ENCODE results near the gene KNTC1. TPM values are rescaled to one million over a fixed set of nuclear protein-coding genes. Genes with fewer than 3 reads are reported as not detected.
"Not testable (repeated sequence)": the region's sequence is repeated elsewhere in the genome, so short reads cannot be mapped to it uniquely, and the experiment has no call there.

The KNTC1 gene
- total RNA-seq (2014; rRNA removed; shearing (Covaris generic)) = 38.7 and 64.0 TPM in 2 replicates
- polyA plus RNA-seq (2015; cell fraction: cytosol; rRNA removed) = 27.7 and 30.2 TPM in 2 replicates
- polyA plus RNA-seq (2015; cell fraction: nucleus; rRNA removed) = 309 and 400 TPM in 2 replicates

GRCh38 chr12:122526683-122527477, at the start of gene KNTC1, which contains the start of gene RSRC2:
KNTC1 (plus strand) TSS chr12:122527249; CDS start chr12:122530064, 2,815 bp downstream.
RSRC2 (minus strand) TSS chr12:122526936; CDS start chr12:122526853, 83 bp downstream.
- peak; percentile 100 for DNase-seq (ENCODE audit: low read depth, low spot score)

GRCh38 chr12:122480753-122481152, 46.3 kb upstream of the KNTC1 start:
- in situ Hi-C loops (cut with HindIII; ENCODE audit: low pct_unique_long_range_greater_than_20kb, low sequenced_read_pairs) = no loop called here
- no peak for DNase-seq (ENCODE audit: low read depth, low spot score)

More at GRCh38 chr12:122526683-122527477, at the start of gene KNTC1, which contains the start of gene RSRC2:
- in situ Hi-C loops (cut with HindIII; ENCODE audit: low pct_unique_long_range_greater_than_20kb, low sequenced_read_pairs) = no loop called here

GRCh38 chr12:122481861-122482260, 45.2 kb upstream of the KNTC1 start:
- in situ Hi-C loops (cut with HindIII; ENCODE audit: low pct_unique_long_range_greater_than_20kb, low sequenced_read_pairs) = no loop called here
- no peak for DNase-seq (ENCODE audit: low read depth, low spot score)

GRCh38 chr12:122483969-122484368, 43.1 kb upstream of the KNTC1 start:
- in situ Hi-C loops (cut with HindIII; ENCODE audit: low pct_unique_long_range_greater_than_20kb, low sequenced_read_pairs) = no loop called here

GRCh38 chr12:122484385-122484784, 42.7 kb upstream of the KNTC1 start:
- in situ Hi-C loops (cut with HindIII; ENCODE audit: low pct_unique_long_range_greater_than_20kb, low sequenced_read_pairs); DNase-seq (ENCODE audit: low read depth, low spot score): not testable (repeated sequence)

More at GRCh38 chr12:122483969-122484368, 43.1 kb upstream of the KNTC1 start:
- DNase-seq (ENCODE audit: low read depth, low spot score) = no peak

GRCh38 chr12:122486360-122486759, 40.7 kb upstream of the KNTC1 start:
- DNase-seq (ENCODE audit: low read depth, low spot score); in situ Hi-C loops (cut with HindIII; ENCODE audit: low pct_unique_long_range_greater_than_20kb, low sequenced_read_pairs): not testable (repeated sequence)

- in situ Hi-C loops (cut with HindIII; ENCODE audit: low pct_unique_long_range_greater_than_20kb, low sequenced_read_pairs) = no loop called here
These were observed 40.1 kb upstream of the KNTC1 start for GRCh38 chr12:122486805-122487426.

GRCh38 chr12:122487807-122488206, 39.2 kb upstream of the KNTC1 start:
- in situ Hi-C loops (cut with HindIII; ENCODE audit: low pct_unique_long_range_greater_than_20kb, low sequenced_read_pairs); DNase-seq (ENCODE audit: low read depth, low spot score): not testable (repeated sequence)

More at GRCh38 chr12:122486805-122487426, 40.1 kb upstream of the KNTC1 start:
- DNase-seq (ENCODE audit: low read depth, low spot score) = no peak

- DNase-seq (ENCODE audit: low read depth, low spot score) = no peak
- in situ Hi-C loops (cut with HindIII; ENCODE audit: low pct_unique_long_range_greater_than_20kb, low sequenced_read_pairs) = no loop called here
These were observed 38.0 kb upstream of the KNTC1 start for GRCh38 chr12:122489038-122489437.

- in situ Hi-C loops (cut with HindIII; ENCODE audit: low pct_unique_long_range_greater_than_20kb, low sequenced_read_pairs) = no loop called here
- DNase-seq (ENCODE audit: low read depth, low spot score) = no peak
These were observed 35.1 kb upstream of the KNTC1 start for GRCh38 chr12:122491991-122492390.

GRCh38 chr12:122493222-122493621, 33.8 kb upstream of the KNTC1 start:
- in situ Hi-C loops (cut with HindIII; ENCODE audit: low pct_unique_long_range_greater_than_20kb, low sequenced_read_pairs); DNase-seq (ENCODE audit: low read depth, low spot score): not testable (repeated sequence)

GRCh38 chr12:122495258-122495657, 31.8 kb upstream of the KNTC1 start:
- no peak for DNase-seq (ENCODE audit: low read depth, low spot score)
- in situ Hi-C loops (cut with HindIII; ENCODE audit: low pct_unique_long_range_greater_than_20kb, low sequenced_read_pairs) = no loop called here

- peak; percentile 58 for DNase-seq (ENCODE audit: low read depth, low spot score)
- in situ Hi-C loops (cut with HindIII; ENCODE audit: low pct_unique_long_range_greater_than_20kb, low sequenced_read_pairs) = no loop called here
These were observed 26.9 kb upstream of the KNTC1 start for GRCh38 chr12:122499991-122500684.

GRCh38 chr12:122500685-122501488, 26.2 kb upstream of the KNTC1 start, which contains the start of gene ZCCHC8:
ZCCHC8 (minus strand) TSS chr12:122500932; CDS start chr12:122500840, 92 bp downstream.
- DNase-seq (ENCODE audit: low read depth, low spot score) = peak; percentile 99
- in situ Hi-C loops (cut with HindIII; ENCODE audit: low pct_unique_long_range_greater_than_20kb, low sequenced_read_pairs) = no loop called here

- DNase-seq (ENCODE audit: low read depth, low spot score) = no peak
- in situ Hi-C loops (cut with HindIII; ENCODE audit: low pct_unique_long_range_greater_than_20kb, low sequenced_read_pairs) = no loop called here
These were observed 25.5 kb upstream of the KNTC1 start for GRCh38 chr12:122501489-122501989.

GRCh38 chr12:122503147-122503751, 23.8 kb upstream of the KNTC1 start:
- in situ Hi-C loops (cut with HindIII; ENCODE audit: low pct_unique_long_range_greater_than_20kb, low sequenced_read_pairs) = no loop called here
- DNase-seq (ENCODE audit: low read depth, low spot score) = no peak
